ENCODE results near the gene STYXL1.

The STYXL1 gene

DNA sequence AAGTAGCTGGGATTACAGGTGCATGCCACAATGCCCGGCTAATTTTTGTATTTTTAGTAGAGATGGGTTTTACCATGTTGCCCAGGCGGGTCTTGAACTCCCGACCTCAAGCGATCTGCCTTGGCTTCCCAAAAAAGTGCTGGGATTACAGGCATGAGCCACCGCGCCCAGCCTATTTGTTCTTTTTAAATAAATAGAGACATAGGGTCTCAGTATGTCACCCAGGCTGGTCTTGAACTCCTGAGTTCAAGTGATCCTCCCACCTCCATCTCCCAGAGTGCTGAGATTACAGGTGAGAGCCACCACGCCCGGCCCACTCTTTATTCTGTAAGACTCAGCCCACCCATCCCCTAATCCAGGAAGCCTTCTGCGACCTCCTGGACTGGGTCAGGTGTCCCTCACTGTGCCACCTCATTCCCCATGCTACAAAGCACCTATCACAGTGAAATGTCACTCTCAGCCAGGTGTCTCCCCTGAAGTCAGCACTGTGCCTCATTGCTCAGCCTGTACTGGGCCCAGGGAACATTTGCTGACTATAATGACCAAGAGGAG is 56.2 kb downstream of the STYXL1 start:
- DNase-seq: no peak

DNA sequence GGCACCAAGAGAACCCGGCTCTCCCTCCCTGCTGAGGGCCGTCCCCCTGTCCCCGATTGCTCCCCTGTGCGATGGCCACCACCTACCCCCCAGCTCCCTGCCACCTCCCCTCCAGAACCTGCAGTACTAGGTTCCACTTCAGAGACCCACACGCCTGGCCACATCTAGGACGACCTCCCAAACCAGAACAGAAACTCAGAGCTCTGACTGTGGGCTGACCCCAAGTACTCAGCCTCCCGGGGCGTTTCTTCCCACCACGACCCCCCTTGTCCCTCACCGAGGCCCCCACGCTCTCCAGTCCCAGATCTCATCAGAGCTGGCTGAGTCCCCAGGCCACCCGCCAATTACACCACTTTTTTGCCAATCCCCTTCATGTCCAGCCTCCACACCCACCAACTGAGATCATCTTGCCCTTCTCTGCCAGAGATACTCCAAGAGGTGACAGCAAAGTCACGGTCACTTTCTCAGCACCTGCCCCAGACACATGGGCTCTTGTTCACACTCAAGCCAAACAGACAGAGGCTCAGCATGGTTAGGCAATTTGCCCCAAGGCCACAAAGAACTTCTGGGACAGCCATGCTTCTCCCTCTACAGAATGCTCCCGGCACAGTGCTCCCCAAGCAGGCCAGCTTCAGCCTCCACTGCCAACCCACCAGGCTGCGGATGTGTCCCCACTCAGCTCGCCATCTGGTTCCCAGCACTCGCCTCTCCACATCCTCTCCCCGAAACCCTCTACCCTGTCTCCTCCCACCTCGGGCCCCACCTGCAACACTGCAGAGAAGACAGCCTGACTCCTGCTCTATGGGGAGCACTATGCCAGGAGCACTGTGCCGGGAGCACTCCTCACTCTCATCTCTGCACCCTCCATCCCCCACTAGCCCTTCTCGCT is 58.1 kb downstream of the STYXL1 start:
- DNase-seq: no peak

DNA sequence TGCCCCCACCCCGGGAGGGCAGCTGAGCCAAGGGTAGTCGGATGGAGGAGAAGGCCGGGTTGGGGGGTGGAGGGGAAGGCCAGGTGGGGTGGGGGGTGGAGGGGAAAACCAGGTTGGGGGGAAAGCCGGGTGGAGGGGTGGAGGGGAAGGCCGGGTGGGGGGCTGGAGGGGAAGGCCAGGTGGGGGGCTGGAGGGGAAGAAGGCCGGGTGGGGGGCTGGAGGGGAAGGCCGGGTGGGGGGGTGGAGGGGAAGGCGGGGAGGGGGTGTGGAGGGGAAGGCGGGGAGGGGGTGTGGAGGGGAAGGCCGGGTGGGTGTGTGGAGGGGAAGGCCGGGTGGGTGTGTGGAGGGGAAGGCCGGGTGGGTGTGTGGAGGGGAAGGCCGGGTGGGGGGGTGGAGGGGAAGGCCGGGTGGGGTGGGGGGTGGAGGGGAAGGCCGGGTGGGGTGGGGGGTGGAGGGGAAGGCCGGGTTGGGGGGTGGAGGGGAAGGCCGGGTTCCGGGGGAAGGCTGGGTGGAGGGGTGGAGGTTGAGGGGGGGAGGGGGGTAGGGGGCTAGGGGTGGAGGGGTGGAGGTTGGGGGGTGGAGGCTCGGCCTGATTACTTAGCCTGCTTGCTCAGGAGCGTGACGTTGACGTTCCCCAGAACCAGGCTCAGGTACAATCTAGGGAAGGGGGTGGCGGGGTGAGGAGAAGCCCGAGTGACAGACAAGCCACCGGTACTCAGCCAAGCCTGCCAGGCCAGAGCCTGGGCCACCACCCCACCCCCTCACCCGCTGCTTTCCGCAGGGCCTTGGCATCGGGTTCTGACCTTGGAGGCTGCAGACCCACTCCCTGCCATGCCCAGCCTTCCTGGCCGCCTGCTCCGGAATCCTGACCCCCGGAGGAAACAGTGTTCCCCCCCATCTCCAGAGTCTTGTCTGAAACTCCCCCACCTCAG is 59.0 kb downstream of the STYXL1 start:
- DNase-seq: no peak

DNA sequence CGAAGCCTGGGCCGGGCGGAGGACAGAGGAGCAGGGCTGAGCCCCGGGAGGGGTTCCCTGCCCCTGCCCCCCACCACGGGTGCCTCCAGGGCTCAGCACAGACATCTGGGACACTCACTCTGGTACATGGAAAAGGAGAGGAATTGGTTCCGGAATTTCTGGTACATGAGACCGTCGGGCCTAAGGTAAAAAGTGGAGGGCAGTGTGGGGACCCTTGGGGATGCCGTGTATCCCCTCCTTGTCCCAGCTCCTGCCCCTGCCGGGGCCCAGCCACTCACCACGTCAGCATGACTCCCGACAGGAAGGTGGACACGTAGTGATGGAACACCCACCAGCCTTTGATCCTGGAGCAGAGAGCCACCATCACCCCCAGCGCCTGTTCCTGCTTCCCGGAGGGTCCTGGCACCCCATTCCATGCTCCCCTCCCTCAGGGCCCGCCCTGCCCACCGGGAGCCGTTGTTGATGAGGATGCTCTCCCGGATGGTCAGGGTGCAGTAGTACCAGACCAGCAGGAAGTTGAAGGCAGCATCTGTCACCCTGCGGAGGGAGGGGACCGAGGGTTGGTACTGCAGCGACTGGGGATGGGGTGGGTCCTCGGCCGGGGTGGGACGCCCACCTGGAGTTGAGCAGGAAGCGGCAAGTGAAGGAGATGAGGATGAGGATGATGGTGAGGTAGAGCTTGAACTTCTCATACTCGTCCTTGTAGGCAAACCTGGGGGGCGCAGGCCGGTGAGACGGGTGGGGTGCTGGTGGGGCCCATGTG is 59.8 kb downstream of the STYXL1 start:
- DNase-seq: no peak

DNA sequence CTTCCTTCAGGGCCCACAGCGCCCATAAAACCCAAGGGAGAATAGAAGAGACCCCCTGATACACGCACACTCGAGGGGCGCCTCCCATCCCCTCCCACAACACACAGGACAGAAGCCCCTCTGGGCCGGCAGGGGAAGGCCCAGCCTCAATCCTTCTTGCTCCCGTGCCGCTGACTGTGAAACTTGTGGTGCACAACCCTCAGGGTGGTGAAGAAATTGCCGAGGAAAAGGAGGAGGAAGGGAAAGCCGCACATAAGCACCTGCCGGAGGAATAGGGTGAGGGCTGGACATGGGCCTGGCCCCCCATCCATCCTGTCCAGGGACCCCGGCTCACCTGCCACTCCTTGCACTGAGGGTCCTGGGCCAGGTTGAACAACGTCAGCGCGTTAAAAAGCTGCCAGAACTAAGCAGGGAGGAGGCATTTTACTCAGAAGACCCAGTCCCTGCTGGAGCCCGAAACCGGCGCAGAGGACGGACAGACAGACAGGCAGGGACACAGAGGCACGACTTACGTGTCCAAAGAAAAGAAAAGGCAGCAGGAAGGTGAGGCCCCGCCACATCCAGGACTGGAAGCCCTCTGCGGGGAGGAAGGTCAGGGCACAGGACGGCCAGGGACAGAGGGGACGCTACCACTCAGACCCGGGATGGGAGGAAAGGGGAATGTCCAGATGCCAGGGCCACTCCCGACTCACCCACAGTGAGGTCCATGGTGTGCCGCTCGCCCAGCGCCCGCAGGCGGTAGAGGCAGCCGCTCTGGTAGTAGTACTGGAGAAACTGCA is 60.6 kb downstream of the STYXL1 start:
- DNase-seq: no peak

DNA sequence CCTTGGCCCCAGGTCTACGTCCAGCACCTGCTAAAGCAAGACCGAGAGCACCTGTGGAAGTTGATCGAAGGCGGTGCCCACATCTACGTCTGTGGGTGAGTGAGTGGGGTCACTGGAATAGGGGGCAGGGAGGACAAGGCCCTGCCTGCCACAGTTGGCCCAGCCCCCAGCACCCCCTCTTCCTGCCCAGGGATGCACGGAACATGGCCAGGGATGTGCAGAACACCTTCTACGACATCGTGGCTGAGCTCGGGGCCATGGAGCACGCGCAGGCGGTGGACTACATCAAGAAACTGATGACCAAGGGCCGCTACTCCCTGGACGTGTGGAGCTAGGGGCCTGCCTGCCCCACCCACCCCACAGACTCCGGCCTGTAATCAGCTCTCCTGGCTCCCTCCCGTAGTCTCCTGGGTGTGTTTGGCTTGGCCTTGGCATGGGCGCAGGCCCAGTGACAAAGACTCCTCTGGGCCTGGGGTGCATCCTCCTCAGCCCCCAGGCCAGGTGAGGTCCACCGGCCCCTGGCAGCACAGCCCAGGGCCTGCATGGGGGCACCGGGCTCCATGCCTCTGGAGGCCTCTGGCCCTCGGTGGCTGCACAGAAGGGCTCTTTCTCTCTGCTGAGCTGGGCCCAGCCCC is 61.5 kb downstream of the STYXL1 start:
- no peak for DNase-seq

DNA sequence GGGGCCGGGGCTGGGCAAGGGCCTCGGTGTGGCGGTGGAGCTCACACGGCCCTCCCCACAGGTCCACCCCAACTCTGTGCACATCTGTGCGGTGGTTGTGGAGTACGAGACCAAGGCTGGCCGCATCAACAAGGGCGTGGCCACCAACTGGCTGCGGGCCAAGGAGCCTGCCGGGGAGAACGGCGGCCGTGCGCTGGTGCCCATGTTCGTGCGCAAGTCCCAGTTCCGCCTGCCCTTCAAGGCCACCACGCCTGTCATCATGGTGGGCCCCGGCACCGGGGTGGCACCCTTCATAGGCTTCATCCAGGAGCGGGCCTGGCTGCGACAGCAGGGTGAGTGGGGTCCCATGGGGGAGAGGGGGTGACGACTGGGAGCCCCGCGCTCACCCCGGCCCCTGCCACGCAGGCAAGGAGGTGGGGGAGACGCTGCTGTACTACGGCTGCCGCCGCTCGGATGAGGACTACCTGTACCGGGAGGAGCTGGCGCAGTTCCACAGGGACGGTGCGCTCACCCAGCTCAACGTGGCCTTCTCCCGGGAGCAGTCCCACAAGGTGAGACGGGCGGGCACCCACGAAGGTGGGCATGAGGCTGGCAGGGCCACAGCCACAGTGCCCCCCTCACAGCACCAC is 62.2 kb downstream of the STYXL1 start:
- DNase-seq: no peak

DNA sequence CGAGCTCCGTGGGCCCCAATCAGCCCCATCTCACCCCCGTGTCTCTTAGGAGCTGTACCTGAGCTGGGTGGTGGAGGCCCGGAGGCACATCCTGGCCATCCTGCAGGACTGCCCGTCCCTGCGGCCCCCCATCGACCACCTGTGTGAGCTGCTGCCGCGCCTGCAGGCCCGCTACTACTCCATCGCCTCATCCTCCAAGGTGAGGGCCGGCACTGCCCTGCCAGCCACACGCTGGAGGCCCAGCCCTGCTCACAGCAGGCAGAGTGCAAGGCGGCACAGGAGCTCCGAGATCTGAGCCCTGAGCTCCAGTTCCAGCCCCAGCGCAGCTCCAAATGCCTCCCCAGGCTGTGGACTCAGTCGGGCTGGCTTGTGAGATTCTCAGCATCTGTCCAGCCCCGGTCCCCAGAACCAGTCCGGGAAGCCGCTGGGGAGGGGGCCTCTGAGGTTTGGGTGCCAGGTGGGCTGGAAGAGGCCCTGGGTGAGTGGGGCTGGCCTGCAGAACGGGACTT is 62.7 kb downstream of the STYXL1 start:
- no peak for DNase-seq

DNA sequence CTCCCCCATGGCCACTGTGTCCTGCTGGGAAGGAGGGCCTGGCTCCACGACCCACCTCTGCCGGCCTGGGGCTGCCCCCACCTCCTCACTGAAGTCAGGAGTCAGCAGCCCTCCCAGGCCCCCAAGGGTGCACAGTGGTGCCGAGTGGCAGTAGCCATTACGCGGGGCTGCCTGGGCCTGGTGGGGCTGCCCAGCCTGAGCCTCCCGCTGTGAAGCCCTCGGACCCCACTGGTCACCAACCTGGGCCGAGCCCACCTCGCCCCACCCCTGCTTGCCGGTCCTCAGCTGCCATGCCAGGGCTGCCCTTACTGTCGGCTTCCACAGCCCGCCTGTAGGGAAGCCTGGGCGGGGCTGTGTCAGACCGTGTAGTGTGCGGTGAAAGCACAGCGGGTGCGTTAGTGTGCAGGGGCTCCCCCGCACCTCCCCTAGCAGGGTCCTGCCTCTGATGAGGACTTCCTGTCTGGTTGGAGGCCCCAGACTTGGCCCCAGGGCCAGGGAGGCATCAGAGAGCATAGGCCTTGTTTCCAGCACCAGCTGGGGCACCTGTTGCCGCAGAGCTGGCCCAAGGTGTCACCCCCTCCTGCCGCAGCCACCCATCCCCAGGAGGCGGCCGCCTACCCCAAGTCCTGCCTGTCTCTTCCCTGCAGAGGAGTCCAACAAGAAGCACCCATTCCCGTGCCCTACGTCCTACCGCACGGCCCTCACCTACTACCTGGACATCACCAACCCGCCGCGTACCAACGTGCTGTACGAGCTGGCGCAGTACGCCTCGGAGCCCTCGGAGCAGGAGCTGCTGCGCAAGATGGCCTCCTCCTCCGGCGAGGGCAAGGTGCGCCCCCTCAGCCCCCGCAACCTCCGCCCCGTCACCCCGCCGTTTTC is 63.4 kb downstream of the STYXL1 start:
- no peak for DNase-seq

DNA sequence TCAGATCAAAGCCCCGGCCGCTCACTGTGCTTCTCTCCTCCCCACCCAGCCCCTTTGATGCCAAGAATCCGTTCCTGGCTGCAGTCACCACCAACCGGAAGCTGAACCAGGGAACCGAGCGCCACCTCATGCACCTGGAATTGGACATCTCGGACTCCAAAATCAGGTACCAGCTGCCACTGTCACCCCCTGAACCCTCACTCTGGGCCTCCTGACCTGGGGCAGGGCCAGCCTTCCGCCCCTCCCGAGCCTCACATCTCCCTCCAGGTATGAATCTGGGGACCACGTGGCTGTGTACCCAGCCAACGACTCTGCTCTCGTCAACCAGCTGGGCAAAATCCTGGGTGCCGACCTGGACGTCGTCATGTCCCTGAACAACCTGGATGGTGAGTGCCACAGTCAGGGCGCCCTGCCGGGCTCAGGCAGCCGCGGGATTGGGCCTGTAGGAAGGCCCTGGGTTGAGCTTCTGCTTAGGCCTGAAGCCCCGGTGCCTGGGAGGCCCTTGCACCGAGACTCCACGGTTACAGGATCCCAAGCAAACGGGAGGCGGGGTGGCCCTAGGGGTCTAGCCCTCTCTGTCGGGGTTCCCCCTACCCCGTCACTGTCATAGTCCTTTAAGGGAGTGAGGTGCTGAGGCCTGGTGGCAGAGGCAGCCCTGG is 64.2 kb downstream of the STYXL1 start:
- DNase-seq: no peak

DNA sequence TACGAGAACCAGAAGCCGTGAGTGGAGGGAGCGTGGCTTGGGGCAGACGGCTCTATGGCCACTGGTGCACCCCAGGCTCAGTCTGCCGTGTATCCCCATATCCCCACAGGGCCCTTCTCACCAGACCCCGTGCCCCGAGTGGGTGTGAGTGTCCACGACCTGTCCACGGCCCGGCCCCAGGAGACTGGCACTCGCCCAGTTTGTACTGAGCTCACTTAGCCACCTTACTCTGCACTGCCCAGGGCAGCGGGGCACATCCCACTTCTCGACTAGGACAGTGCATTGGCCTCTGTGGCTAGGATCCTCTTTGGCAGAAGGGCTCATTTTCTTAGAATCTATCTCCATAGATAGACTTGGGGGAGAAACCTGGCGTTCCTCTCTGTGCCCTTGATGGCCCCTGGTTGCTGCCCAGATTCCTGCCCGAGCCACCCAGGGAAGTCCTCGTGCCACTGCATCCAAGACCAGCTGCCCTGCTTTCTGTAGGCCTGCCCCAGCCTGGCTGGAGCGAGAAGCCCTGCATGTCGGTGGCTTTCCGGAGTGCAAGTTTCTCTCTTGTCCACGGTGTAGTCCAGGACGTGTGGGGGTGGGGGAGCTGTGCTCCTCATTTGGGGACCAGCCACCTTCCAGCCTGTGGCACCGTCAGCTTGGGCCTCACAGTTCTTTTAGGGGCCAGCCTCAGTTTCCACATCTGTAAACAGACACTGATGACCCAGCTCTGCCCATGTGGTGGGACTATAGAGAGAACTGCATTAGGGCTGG is 65.3 kb downstream of the STYXL1 start:
- no peak for DNase-seq

DNA sequence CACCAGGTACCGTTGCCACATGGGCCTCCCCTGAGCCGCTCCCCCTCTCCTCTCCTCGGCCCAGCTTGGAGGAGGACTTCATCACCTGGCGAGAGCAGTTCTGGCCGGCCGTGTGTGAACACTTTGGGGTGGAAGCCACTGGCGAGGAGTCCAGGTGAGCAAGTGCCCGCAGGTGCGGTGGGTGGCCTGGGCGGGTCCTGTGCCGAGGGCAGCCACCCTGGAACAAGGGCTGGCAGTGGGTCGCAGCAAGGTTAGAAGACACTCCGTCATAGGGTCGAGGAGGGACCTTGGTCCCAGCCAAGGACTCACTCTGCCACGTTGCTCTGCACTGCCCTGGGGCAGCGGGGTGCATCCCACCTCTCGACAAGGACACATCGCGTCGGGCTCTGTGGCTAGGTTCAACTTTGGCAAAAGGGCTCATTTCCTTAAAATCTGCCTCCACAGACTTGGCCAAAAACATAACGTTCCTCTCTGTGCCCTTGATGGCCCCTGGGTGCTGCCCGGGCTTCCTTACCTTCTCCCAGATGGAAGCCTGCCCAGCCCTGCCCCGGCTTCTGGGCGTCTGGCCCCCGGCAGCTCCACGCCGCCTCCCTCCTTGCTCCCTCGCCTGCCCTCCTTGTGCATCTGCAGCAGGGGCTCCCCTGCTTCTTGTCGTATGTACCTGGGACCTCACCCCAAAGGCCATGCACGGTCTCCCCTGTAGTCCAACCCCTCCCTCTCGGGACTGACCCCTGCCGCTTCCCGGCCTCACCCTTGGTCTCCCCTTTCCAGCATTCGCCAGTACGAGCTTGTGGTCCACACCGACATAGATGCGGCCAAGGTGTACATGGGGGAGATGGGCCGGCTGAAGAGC is 66.1 kb downstream of the STYXL1 start:
- no peak for DNase-seq

DNA sequence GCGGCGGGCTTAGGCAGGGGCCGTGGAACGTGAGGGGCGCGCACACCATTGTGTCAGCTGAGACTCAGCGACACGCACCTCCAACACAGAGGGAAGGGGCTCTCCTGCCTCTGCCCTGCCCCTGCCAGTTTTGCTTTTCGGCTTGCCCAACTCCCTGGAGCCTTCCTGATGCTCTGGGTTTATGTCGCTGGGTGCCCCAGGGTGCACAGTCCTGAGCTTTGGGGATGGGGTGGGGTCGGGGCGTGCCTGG is 66.7 kb downstream of the STYXL1 start:
- DNase-seq: no peak

DNA sequence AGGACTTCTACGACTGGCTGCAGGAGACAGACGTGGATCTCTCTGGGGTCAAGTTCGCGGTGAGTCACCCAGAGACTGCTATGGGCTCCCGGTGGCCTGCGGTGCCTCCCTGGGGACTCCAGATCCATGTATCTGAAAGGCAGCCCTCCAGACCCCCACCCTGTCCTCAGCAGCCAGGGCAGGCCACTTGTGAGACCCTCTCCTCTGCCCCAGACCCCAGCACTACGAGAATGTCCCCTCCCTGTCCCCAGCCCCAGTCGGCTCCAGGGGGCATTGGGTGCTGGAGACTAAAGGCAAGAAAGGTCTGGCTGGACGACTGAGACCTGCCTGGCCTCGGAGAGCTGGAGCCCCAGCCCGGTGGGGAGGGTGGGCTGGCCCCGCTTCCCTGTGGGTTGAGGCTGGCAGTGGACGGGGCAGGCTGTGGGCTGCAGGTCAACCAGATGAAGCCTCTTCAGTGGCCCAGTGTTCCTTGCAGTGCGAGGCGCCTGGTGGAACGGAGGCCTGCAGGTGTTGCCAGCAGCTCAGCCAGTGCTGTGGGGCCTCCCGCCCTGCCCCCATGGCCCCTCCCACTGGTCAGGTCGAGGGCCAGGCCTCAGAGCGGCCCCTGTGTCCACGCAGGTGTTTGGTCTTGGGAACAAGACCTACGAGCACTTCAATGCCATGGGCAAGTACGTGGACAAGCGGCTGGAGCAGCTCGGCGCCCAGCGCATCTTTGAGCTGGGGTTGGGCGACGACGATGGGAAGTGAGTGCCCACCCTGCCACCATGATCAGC is 67.2 kb downstream of the STYXL1 start:
- DNase-seq: no peak

DNA sequence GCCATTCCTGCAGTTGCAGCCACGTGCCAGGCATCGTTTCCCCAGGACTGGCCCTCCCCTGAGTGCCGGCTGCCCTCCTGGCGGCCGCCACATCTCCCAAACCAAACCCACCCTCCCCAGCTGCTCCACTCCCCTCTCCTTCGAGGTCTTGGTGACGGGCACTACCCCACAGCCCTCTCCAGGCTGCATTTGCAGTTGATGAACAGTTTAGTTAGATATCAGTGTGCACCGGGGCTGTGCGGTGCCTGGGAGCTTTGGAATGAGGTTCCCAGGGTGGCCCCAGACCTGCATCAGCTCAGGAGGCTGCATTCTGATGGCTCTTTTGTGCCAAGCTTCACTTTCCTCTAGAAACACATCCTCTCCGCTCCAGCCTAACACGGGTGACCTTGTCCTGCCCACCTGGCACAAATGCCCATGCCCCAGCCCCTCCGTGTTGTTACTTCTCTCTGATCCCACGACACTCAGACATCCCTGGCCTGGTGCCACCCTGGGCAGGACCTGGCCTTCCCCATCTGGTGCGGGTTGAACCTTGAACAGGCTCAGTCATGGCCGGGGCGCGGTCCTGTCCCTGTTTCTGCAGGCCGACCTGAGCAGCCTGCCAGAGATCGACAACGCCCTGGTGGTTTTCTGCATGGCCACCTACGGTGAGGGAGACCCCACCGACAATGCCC is 67.9 kb downstream of the STYXL1 start:
- no peak for DNase-seq

DNA sequence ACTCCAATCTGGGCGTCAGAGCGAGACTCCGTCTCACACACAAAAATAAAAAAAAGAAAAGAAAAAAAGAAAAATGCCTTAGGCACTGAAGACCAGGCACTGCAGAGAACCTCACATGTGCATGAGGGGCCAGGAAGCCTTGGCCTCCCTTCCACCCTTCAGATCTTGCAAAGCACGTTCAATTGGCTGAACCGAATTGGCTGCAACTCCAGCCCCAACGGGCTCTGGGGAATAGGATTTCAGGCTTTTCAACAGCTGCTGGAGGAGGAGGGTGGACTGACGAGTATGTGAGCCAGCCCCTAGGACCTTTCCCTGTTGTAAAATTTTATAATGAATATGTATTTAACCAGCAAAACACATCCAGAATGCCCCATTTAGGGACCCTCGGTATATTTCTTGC is 70.1 kb downstream of the STYXL1 start:
- DNase-seq: no peak

All from activated naive CD4-positive, alpha-beta T cell treated with anti-CD3 and anti-CD28 coated beads, Interleukin-2, amount 50 U/mL, for 16 hours (primary cell).